Endodermal cell (in vitro differentiated cells): Measurements from ENCODE around the gene FAM193A. TPM values are rescaled to one million over a fixed set of nuclear protein-coding genes. Genes with fewer than 3 reads are reported as not detected.

Experiments used
- DNase-seq: peaks from one replicate; pipeline ENCODE4 v3.0.0-alpha.2; 2017
- H3K27ac ChIP-seq: 2 replicates; pipeline ENCODE4 v1.5.1; 2013; ENCODE audit warnings: mild to moderate bottlenecking, low read depth, low read length, moderate library complexity
- H3K27me3 ChIP-seq: 2 replicates; pipeline ENCODE4 v1.6.1; 2013; ENCODE audit warnings: mild to moderate bottlenecking, low read length, moderate library complexity; ENCODE audit not compliant: insufficient read depth, control insufficient read depth, poor library complexity, severe bottlenecking
- H3K36me3 ChIP-seq: 2 replicates; pipeline ENCODE4 v1.7.0; 2013; ENCODE audit warnings: mild to moderate bottlenecking, low read length, moderate library complexity; ENCODE audit not compliant: control insufficient read depth, insufficient read depth
- H3K4me1 ChIP-seq: one replicate; pipeline ENCODE4 v1.7.0; 2013; ENCODE audit warnings: low read length; ENCODE audit not compliant: control insufficient read depth, insufficient read depth
- H3K4me3 ChIP-seq: 2 replicates; pipeline ENCODE4 v1.5.1; 2013; ENCODE audit warnings: mild to moderate bottlenecking, low read length, moderate library complexity
- H3K9ac ChIP-seq: 2 replicates; pipeline ENCODE4 v1.6.1; 2013; ENCODE audit warnings: mild to moderate bottlenecking, low read length, moderate library complexity; ENCODE audit not compliant: poor library complexity, severe bottlenecking; ENCODE audit errors: extremely low read depth
- H3K9me3 ChIP-seq: 2 replicates; pipeline ENCODE4 v1.6.1; 2013; ENCODE audit warnings: mild to moderate bottlenecking, low read length, moderate library complexity; ENCODE audit not compliant: control insufficient read depth
- H3K27ac Mint-ChIP-seq: 2 replicates; pipeline ENCODE4 v1.8.0; 2020; ENCODE audit warnings: mixed read lengths
- H3K27me3 Mint-ChIP-seq: 2 replicates; pipeline ENCODE4 v1.8.0; 2021; ENCODE audit warnings: mild to moderate bottlenecking, mixed read lengths; ENCODE audit not compliant: insufficient read depth
- H3K36me3 Mint-ChIP-seq: 2 replicates; pipeline ENCODE4 v1.8.0; 2020; ENCODE audit warnings: low read depth, mixed read lengths
- H3K4me1 Mint-ChIP-seq: 2 replicates; pipeline ENCODE4 v1.8.0; 2020; ENCODE audit warnings: mixed read lengths
- H3K4me3 Mint-ChIP-seq: 2 replicates; pipeline ENCODE4 v1.8.0; 2020; ENCODE audit warnings: mild to moderate bottlenecking, moderate library complexity, mixed read lengths
- H3K9me3 Mint-ChIP-seq: 2 replicates; pipeline ENCODE4 v1.8.0; 2020; ENCODE audit warnings: mild to moderate bottlenecking, mixed read lengths
- WGBS, 2 experiments: methylation state at CpG; one replicate each; pipeline versions ENCODE4 v1.1.5 to v1.1.7; 2013; ENCODE audit warnings: missing lambda C conversion rate in 2 of 2, mixed read lengths in 1 of 2; ENCODE audit not compliant: insufficient coverage in 1 of 2, insufficient read length in 1 of 2; 5-methylcytosine and 5-hydroxymethylcytosine counted together
- total RNA-seq, 2 donors: library from RNA; stranded (reverse); fragmentation: NEBNext Ultra II Directional in 1 of 2; extraction: Animal tissue kit (Norgen Biotek cat#: 25700) in 1 of 2; gene quantifications; 2 replicates in 1 of 2; 3 replicates in 1 of 2; pipeline ENCODE4 v1.2.1, GENCODE V29; 2021
- TF ChIP-seq, protein P1 (sequence below): fragments of 200-600 bp; sonication (generic); conservative IDR thresholded peaks from 2 replicates; pipeline ENCODE4 v1.5.0; 2021; ENCODE audit warnings: antibody characterized with exemption, mild to moderate bottlenecking

The FAM193A gene
- total RNA-seq, 2 donors from 2014 or later: 32.1 to 39.0 TPM

DNA sequence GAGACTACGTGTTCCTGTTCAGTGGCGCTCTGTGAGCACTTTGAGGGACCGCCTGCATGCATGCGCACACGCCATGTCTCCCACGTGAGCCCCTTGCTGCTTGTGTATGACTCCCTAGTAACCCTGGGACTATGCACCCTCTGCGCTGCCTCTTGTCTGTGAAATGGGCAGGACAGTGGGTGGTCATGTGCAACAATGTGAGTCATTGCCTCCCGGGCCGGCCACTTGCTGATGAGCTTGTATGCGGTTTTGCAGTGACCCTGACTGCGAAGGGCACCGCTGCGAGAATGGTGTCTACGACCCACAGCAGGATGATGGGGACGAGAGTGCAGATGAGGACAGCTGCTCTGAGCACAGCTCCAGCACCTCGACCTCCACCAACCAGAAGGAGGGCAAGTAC is 158.2 kb downstream of the FAM193A start:
- peak overlapping the region; percentile 52 for H3K27ac Mint-ChIP-seq
- H3K36me3 ChIP-seq: peaks cover 91% of the 10 kb centered on the region
- no peak overlapping the region for H3K27ac ChIP-seq
- H3K36me3 Mint-ChIP-seq: peaks cover 88% of the 10 kb centered on the region
- H3K4me1 ChIP-seq: no peaks in the 10 kb centered on the region
- no peaks in the 10 kb centered on the region for H3K27me3 Mint-ChIP-seq
- 96 to 97% methylated on average over 10 to 16 of the region's 16 CpGs for WGBS, 2 experiments
- no peak overlapping the region for H3K4me3 ChIP-seq
- no peaks in the 10 kb centered on the region for H3K9me3 ChIP-seq
- TF ChIP-seq, protein P1, sequence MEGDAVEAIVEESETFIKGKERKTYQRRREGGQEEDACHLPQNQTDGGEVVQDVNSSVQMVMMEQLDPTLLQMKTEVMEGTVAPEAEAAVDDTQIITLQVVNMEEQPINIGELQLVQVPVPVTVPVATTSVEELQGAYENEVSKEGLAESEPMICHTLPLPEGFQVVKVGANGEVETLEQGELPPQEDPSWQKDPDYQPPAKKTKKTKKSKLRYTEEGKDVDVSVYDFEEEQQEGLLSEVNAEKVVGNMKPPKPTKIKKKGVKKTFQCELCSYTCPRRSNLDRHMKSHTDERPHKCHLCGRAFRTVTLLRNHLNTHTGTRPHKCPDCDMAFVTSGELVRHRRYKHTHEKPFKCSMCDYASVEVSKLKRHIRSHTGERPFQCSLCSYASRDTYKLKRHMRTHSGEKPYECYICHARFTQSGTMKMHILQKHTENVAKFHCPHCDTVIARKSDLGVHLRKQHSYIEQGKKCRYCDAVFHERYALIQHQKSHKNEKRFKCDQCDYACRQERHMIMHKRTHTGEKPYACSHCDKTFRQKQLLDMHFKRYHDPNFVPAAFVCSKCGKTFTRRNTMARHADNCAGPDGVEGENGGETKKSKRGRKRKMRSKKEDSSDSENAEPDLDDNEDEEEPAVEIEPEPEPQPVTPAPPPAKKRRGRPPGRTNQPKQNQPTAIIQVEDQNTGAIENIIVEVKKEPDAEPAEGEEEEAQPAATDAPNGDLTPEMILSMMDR: no peak
- H3K9me3 Mint-ChIP-seq: no peaks in the 10 kb centered on the region
- H3K4me1 Mint-ChIP-seq: no peaks in the 10 kb centered on the region
- no peak overlapping the region for H3K9ac ChIP-seq
- H3K27me3 ChIP-seq: no peaks in the 10 kb centered on the region
- H3K4me3 Mint-ChIP-seq: no peak overlapping the region
- DNase-seq: no peak

DNA sequence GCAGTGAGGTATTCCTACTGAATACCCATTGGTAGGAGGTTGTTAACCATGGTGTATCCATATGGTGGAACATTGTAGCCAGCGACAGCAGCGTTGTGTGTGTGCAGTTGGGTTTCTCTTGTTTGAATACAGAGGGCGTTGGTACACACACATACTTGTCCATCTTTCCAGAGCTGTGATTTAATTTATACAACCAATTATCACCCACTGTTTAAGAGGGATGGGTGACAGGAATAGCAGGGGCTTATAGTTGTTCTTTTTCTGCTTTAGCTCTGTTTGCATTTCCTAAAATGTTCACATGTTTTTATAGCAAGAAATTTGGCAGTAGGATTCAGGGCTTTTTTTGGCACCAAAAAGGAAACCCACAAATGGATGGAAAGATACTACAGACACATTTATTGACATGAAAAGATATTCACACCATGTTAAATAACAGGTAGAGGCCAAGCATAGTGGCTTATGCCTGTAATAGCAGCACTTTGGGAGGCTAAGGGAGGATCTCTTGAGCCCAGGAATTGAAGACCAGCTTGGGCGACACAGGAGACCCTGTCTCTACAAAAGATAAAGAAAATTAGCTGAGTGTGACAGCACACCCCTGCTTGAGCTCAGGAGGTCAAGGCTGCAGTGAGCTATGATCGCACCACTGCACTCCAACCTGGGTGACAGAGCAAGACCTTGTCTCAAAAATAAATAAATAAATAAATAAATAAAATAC is 159.1 kb downstream of the FAM193A start:
- Histone ChIP-seq H3K27ac (no peak overlapping the region), H3K27me3 (no peaks in the 10 kb centered on the region), H3K9me3 (no peaks in the 10 kb centered on the region), H3K4me1 (no peaks in the 10 kb centered on the region), H3K4me3 (no peak overlapping the region), H3K36me3 (peaks cover 94% of the 10 kb centered on the region), H3K9ac (no peak overlapping the region)
- peaks cover 90% of the 10 kb centered on the region for H3K36me3 Mint-ChIP-seq
- H3K9me3 Mint-ChIP-seq: no peaks in the 10 kb centered on the region
- TF ChIP-seq, protein P1: no peak
- H3K4me1 Mint-ChIP-seq: no peaks in the 10 kb centered on the region
- no peak overlapping the region for H3K4me3 Mint-ChIP-seq
- 91 to 92% methylated on average over 3 to 5 of the region's 5 CpGs for WGBS, 2 experiments
- H3K27me3 Mint-ChIP-seq: no peaks in the 10 kb centered on the region
- DNase-seq: no peak
- H3K27ac Mint-ChIP-seq: no peak overlapping the region

GRCh38 chr4:2696423-2696822 is 160.0 kb downstream of the FAM193A start:
- Histone ChIP-seq H3K9me3 (no peaks in the 10 kb centered on the region), H3K27me3 (no peaks in the 10 kb centered on the region), H3K9ac (no peak overlapping the region), H3K4me1 (no peaks in the 10 kb centered on the region), H3K36me3 (peaks cover 94% of the 10 kb centered on the region), H3K4me3 (no peak overlapping the region), H3K27ac (no peak overlapping the region)
- no peaks in the 10 kb centered on the region for H3K4me1 Mint-ChIP-seq
- no peak for DNase-seq
- H3K36me3 Mint-ChIP-seq: peaks cover 88% of the 10 kb centered on the region
- 92 to 93% methylated on average over 14 of the region's 14 CpGs for WGBS, 2 experiments
- no peak overlapping the region for H3K4me3 Mint-ChIP-seq
- H3K27me3 Mint-ChIP-seq: no peaks in the 10 kb centered on the region
- H3K27ac Mint-ChIP-seq: no peak overlapping the region
- H3K9me3 Mint-ChIP-seq: no peaks in the 10 kb centered on the region
- TF ChIP-seq, protein P1: no peak
